HL-60 (cell line): ENCODE results near the gene SHB.

Experiments
- POLR2AphosphoS5 ChIP-seq: IDR thresholded peaks from 2 replicates; pipeline ENCODE4 v1.6.1; 2012; ENCODE audit warnings: low read depth
- TF ChIP-seq, protein P1 (sequence below): IDR thresholded peaks from one replicate; pipeline ENCODE4 v1.5.1; 2011; ENCODE audit warnings: low read length, control low read depth, inconsistent platforms; ENCODE audit not compliant: insufficient read depth
- TF ChIP-seq, protein P2 (sequence below): IDR thresholded peaks from 2 replicates; pipeline ENCODE4 v1.6.1; 2012; ENCODE audit warnings: low read depth; ENCODE audit not compliant: insufficient replicate concordance

DNA sequence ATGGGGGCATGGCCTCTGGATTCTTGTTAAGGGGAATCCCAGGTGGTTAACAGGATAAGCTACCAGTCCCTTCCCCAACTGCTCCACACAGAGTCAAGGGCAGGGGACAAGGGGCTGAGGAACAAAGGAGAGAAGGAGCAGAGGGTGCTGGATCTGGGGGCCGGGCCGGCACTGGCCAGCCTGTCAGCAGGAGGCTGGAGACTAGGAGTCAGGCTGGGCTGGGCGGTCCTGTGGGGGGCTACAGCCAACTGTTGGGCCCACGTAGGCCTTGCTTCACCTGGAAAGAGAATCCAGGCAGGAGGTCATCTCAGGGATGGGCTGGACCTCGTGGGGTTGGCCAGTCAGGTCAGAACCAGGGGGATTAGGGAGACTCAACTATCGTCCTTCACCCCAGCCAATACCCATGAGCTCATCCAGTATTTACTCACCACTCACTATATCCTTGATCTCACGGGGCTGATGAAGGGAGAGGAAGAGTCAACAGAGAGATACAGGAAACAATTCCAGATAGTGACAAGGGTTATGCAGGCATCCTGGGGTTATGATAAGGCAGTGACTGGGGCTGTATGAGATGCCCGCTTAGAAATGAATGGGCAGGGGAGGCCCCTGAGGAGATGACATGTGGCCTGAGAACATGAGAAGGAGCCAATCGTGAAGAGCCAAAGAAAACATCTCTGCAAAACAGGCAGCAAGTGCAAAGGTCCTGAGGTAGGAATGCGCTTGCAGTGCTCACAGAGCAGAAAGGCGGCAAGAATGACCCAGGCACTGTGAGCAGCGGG, 117.2 kb downstream of the SHB start:
- TF ChIP-seq, protein P1, sequence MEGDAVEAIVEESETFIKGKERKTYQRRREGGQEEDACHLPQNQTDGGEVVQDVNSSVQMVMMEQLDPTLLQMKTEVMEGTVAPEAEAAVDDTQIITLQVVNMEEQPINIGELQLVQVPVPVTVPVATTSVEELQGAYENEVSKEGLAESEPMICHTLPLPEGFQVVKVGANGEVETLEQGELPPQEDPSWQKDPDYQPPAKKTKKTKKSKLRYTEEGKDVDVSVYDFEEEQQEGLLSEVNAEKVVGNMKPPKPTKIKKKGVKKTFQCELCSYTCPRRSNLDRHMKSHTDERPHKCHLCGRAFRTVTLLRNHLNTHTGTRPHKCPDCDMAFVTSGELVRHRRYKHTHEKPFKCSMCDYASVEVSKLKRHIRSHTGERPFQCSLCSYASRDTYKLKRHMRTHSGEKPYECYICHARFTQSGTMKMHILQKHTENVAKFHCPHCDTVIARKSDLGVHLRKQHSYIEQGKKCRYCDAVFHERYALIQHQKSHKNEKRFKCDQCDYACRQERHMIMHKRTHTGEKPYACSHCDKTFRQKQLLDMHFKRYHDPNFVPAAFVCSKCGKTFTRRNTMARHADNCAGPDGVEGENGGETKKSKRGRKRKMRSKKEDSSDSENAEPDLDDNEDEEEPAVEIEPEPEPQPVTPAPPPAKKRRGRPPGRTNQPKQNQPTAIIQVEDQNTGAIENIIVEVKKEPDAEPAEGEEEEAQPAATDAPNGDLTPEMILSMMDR: no peak
- no peak for TF ChIP-seq POLR2AphosphoS5
- TF ChIP-seq, protein P2, sequence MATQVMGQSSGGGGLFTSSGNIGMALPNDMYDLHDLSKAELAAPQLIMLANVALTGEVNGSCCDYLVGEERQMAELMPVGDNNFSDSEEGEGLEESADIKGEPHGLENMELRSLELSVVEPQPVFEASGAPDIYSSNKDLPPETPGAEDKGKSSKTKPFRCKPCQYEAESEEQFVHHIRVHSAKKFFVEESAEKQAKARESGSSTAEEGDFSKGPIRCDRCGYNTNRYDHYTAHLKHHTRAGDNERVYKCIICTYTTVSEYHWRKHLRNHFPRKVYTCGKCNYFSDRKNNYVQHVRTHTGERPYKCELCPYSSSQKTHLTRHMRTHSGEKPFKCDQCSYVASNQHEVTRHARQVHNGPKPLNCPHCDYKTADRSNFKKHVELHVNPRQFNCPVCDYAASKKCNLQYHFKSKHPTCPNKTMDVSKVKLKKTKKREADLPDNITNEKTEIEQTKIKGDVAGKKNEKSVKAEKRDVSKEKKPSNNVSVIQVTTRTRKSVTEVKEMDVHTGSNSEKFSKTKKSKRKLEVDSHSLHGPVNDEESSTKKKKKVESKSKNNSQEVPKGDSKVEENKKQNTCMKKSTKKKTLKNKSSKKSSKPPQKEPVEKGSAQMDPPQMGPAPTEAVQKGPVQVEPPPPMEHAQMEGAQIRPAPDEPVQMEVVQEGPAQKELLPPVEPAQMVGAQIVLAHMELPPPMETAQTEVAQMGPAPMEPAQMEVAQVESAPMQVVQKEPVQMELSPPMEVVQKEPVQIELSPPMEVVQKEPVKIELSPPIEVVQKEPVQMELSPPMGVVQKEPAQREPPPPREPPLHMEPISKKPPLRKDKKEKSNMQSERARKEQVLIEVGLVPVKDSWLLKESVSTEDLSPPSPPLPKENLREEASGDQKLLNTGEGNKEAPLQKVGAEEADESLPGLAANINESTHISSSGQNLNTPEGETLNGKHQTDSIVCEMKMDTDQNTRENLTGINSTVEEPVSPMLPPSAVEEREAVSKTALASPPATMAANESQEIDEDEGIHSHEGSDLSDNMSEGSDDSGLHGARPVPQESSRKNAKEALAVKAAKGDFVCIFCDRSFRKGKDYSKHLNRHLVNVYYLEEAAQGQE: no peak
